ENCODE measurements around the gene ANK2. TPM values are rescaled to one million over a fixed set of nuclear protein-coding genes. Genes with fewer than 3 reads are reported as not detected.

The ANK2 gene
- total RNA-seq, 1 donor from 2014 or later: 35.5 TPM

DNA sequence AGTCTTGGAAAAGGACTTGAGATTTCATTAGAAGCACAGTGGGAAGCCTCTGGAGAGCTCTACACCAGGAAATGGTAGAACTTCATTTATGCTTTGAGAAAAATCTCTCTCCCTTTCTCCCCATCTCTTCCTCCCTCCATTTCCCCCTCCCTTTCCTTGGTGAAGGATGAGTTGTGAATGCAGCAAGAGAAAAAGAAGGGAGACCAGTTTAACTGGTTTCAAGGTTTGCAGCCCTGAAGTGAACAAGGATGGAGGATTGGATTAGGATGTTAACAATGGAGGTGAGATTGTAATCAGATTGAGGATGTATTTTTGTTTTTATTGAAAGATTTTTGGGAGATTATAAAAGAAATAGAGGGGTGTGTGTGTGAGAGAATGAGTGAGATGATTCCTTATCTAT, 99.5 kb downstream of the ANK2 start:
- no peak for DNase-seq (ENCODE audit: low read depth)

DNA sequence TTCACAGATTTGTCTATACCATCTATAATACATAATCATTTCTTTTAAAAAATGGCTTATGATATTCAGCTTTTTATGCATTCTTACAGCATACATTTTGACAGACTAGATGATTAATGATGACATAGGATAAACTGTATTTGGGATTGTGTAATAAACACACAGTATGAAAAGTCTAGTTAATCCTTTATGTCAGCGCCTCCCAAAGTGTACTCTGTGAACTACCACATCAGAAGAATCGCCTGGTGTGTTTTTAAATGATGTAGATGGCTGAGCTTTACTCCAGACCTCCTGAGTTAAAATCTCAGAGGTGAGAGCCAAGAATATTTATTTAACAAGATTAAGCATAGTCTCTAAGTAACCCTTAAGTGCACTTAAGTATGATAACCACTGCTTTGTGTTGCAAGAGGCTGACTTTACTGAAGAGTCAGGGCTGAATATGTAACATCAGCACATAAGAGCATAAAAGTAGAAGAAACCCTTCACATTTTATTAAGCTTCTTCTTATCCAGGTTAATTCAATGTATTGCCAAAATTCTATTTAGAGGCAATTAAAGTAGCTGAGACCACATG, 104.2 kb downstream of the ANK2 start:
- no peak overlapping the region for H3K4me3 ChIP-seq (ENCODE audit: low read depth, low read length)
- no peaks in the 10 kb centered on the region for H3K36me3 ChIP-seq (ENCODE audit: control insufficient read depth, insufficient read depth, low read length)
- H3K27me3 ChIP-seq (ENCODE audit: control insufficient read depth, insufficient read depth, low read length): no peaks in the 10 kb centered on the region
- no peak for DNase-seq (ENCODE audit: low read depth)
- no peak for TF ChIP-seq CTCF (IDR thresholded peaks at IDR 0.05; ENCODE audit: insufficient read depth, low read length, poor library complexity, severe bottlenecking)

More for the DNA sequence above, 99.5 kb downstream of the ANK2 start:
- no peak for TF ChIP-seq CTCF (IDR thresholded peaks at IDR 0.05; ENCODE audit: insufficient read depth, low read length, poor library complexity, severe bottlenecking)
- H3K4me3 ChIP-seq (ENCODE audit: low read depth, low read length): no peak overlapping the region
- H3K27me3 ChIP-seq (ENCODE audit: control insufficient read depth, insufficient read depth, low read length): no peaks in the 10 kb centered on the region
- no peaks in the 10 kb centered on the region for H3K36me3 ChIP-seq (ENCODE audit: control insufficient read depth, insufficient read depth, low read length)

GRCh38 chr4:113154281-113154680, 104.8 kb downstream of the ANK2 start:
- TF ChIP-seq CTCF (IDR thresholded peaks at IDR 0.05; ENCODE audit: insufficient read depth, low read length, poor library complexity, severe bottlenecking): no peak
- no peaks in the 10 kb centered on the region for H3K36me3 ChIP-seq (ENCODE audit: control insufficient read depth, insufficient read depth, low read length)
- no peak overlapping the region for H3K4me3 ChIP-seq (ENCODE audit: low read depth, low read length)
- no peak for DNase-seq (ENCODE audit: low read depth)
- H3K27me3 ChIP-seq (ENCODE audit: control insufficient read depth, insufficient read depth, low read length): no peaks in the 10 kb centered on the region

- H3K36me3 ChIP-seq (ENCODE audit: control insufficient read depth, insufficient read depth, low read length): no peaks in the 10 kb centered on the region
- no peak for TF ChIP-seq CTCF (IDR thresholded peaks at IDR 0.05; ENCODE audit: insufficient read depth, low read length, poor library complexity, severe bottlenecking)
- no peak overlapping the region for H3K4me3 ChIP-seq (ENCODE audit: low read depth, low read length)
- DNase-seq (ENCODE audit: low read depth): no peak
- no peaks in the 10 kb centered on the region for H3K27me3 ChIP-seq (ENCODE audit: control insufficient read depth, insufficient read depth, low read length)
These were observed 107.8 kb downstream of the ANK2 start for GRCh38 chr4:113157086-113157857.

GRCh38 chr4:113159942-113160545, 110.6 kb downstream of the ANK2 start:
- no peak for DNase-seq (ENCODE audit: low read depth)
- no peak for TF ChIP-seq CTCF (IDR thresholded peaks at IDR 0.05; ENCODE audit: insufficient read depth, low read length, poor library complexity, severe bottlenecking)
- no peaks in the 10 kb centered on the region for H3K27me3 ChIP-seq (ENCODE audit: control insufficient read depth, insufficient read depth, low read length)

More at GRCh38 chr4:113159942-113160545, 110.6 kb downstream of the ANK2 start:
- no peak overlapping the region for H3K4me3 ChIP-seq (ENCODE audit: low read depth, low read length)
- H3K36me3 ChIP-seq (ENCODE audit: control insufficient read depth, insufficient read depth, low read length): no peaks in the 10 kb centered on the region
